Fibroblast of villous mesenchyme (primary cell): Measurements from ENCODE around the gene NTM. TPM values are rescaled to one million over a fixed set of nuclear protein-coding genes. Genes with fewer than 3 reads are reported as not detected.

Experiments used
- DNase-seq: peaks from one replicate; pipeline ENCODE4 v3.0.0-alpha.2; 2010; ENCODE audit warnings: low read depth
- H3K4me3 ChIP-seq: 2 replicates; pipeline ENCODE4 v1.5.1; 2011; ENCODE audit warnings: low read depth, mild to moderate bottlenecking, low read length
- total RNA-seq: library from RNA; depleted of rRNA; stranded (reverse); fragments of >200 nt; gene quantifications from 2 replicates; pipeline ENCODE4 v1.2.3, GENCODE V29; 2012
- TF ChIP-seq, protein P1 (sequence below): IDR thresholded peaks from 2 replicates; pipeline ENCODE4 v1.5.1; 2012; ENCODE audit warnings: low read depth, mild to moderate bottlenecking, low read length; ENCODE audit not compliant: insufficient read depth

NTM gene
- total RNA-seq, 1 donor: 7.3 TPM

GRCh38 chr11:131767421-131767820 is 397.0 kb downstream of the NTM start:
- no peak overlapping the region for H3K4me3 ChIP-seq
- peak; percentile 26 for DNase-seq
- TF ChIP-seq, protein P1, sequence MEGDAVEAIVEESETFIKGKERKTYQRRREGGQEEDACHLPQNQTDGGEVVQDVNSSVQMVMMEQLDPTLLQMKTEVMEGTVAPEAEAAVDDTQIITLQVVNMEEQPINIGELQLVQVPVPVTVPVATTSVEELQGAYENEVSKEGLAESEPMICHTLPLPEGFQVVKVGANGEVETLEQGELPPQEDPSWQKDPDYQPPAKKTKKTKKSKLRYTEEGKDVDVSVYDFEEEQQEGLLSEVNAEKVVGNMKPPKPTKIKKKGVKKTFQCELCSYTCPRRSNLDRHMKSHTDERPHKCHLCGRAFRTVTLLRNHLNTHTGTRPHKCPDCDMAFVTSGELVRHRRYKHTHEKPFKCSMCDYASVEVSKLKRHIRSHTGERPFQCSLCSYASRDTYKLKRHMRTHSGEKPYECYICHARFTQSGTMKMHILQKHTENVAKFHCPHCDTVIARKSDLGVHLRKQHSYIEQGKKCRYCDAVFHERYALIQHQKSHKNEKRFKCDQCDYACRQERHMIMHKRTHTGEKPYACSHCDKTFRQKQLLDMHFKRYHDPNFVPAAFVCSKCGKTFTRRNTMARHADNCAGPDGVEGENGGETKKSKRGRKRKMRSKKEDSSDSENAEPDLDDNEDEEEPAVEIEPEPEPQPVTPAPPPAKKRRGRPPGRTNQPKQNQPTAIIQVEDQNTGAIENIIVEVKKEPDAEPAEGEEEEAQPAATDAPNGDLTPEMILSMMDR: no peak

GRCh38 chr11:131770801-131771200 is 400.4 kb downstream of the NTM start:
- DNase-seq: no peak
- H3K4me3 ChIP-seq: no peak overlapping the region
- TF ChIP-seq, protein P1: no peak

- H3K4me3 ChIP-seq: no peak overlapping the region
- DNase-seq: no peak
- TF ChIP-seq, protein P1: no peak
Observed at GRCh38 chr11:131771471-131771870, 401.1 kb downstream of the NTM start.

DNA sequence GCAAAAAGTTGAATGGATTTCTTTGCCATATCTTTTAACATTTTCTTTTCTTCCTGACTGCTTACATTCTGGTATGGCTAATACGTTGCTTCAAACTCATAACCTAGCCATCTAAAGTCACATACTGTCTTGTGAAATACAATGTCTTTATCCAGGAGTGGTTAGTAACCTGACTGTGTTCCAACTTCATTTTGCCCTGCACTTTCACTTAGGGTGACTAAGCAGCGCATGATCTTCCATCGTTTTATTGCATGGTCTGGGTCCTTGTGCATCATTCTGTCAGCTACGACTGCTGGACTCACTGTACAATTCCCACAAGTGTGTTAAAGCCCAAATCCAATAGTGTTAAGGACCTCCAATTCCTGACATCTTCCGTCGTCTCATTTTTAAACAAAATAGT is 403.2 kb downstream of the NTM start:
- peak; percentile 11 for DNase-seq
- TF ChIP-seq, protein P1: no peak

DNA sequence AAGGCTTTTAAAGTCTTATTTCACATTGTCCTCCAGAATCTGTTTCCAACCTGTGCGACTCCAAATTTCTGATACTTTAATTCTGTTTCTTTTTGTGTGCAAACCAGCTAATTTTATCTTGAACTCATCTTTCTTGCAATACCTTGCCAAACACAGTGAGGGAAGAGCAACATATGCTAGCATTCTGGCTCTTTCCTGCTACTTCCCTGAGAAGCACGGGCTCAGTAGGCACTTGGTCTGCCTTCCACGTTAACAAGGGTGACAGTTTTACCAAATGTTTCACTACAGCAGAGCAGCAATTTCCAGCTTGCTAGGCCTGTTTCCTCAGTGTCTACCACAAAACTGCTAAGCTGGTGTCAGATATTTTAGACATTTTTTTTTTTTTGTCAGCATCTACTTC is 405.8 kb downstream of the NTM start:
- DNase-seq: no peak
- TF ChIP-seq, protein P1: no peak
- no peak overlapping the region for H3K4me3 ChIP-seq

More for the DNA sequence above, 403.2 kb downstream of the NTM start:
- no peak overlapping the region for H3K4me3 ChIP-seq

- no peak overlapping the region for H3K4me3 ChIP-seq
- TF ChIP-seq, protein P1: no peak
Observed at GRCh38 chr11:131785801-131786200, 415.4 kb downstream of the NTM start.

DNA sequence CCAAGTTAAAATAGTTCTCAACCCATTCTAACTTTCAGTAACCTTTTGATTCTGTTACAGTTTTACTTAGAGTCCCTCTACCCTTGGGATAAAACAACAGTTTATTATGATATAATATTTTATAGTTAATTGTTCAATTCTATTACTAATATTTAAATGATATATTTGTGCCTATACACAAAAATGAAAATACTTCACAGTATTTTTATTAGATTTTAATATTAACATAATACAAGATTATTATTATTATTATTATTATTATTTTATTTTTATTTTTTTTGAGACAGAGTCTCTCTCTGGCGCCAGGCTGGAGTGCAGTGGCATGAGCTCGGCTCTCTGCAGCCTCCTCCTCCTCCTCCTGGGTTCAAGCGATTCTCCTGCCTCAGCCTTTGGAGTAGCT is 416.7 kb downstream of the NTM start:
- DNase-seq: no peak
- TF ChIP-seq, protein P1: no peak
- H3K4me3 ChIP-seq: no peak overlapping the region

More at GRCh38 chr11:131785801-131786200, 415.4 kb downstream of the NTM start:
- no peak for DNase-seq
